SU-DHL-6 (cell line): ENCODE measurements around the gene HSF2BP.

Experiments used
- EZH2phosphoT487 ChIP-seq: fragments of 200-600 bp; sonication (generic), shearing (Covaris generic); conservative IDR thresholded peaks from 2 replicates; pipeline ENCODE4 v1.6.1; 2018; ENCODE audit warnings: mild to moderate bottlenecking, antibody characterized with exemption, low read length, moderate library complexity, mixed read lengths
- TF ChIP-seq, protein P1 (sequence below): fragments of 200-600 bp; sonication (generic); IDR thresholded peaks from one replicate; pipeline ENCODE4 v1.5.1; 2017; ENCODE audit warnings: antibody characterized with exemption, mild to moderate bottlenecking, low read length, moderate library complexity; ENCODE audit not compliant: insufficient read depth, poor library complexity, severe bottlenecking

DNA sequence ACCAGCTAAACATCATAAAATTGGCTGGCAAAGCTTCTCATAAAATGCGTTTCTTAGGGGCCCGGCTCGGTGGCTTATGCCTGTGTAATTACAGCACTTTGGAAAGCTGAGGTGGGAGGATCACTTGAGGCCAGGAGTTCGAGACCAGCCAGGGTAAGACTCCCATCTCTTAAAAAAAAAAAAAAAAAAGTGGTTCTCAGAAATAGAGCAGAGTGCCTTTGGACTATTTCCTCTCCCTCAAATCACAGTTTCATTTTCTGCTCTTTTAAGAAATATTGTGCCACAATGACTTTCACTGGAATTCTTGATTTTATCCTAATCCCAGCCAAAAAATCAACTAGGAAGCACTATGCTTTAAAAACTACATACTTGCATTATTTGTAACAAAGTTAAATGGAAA lies 13.3 kb downstream of the HSF2BP start:
- no peak for TF ChIP-seq EZH2phosphoT487
- TF ChIP-seq, protein P1, sequence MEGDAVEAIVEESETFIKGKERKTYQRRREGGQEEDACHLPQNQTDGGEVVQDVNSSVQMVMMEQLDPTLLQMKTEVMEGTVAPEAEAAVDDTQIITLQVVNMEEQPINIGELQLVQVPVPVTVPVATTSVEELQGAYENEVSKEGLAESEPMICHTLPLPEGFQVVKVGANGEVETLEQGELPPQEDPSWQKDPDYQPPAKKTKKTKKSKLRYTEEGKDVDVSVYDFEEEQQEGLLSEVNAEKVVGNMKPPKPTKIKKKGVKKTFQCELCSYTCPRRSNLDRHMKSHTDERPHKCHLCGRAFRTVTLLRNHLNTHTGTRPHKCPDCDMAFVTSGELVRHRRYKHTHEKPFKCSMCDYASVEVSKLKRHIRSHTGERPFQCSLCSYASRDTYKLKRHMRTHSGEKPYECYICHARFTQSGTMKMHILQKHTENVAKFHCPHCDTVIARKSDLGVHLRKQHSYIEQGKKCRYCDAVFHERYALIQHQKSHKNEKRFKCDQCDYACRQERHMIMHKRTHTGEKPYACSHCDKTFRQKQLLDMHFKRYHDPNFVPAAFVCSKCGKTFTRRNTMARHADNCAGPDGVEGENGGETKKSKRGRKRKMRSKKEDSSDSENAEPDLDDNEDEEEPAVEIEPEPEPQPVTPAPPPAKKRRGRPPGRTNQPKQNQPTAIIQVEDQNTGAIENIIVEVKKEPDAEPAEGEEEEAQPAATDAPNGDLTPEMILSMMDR = no peak
